ENCODE results near the gene SMCO1.

Gene SMCO1

DNA sequence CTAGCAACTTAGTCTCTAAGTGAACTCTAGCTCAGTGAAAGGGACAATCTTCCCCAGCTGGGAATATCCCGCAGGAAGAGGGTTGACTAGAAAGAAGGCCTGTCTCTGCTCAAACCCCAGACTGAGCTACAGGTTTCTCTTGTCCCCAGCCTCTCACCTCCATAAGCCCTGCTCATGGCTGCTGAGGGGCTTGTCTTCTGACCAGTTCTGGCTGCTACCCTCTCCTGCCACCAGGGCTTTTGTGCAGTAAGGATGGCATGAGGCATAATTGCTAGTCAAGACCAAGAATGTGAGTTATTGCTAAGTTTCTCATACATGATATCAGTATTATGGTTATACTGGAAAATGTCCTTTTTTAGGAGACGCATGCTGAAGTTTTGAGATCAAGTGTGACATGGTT lies 31.9 kb upstream of the SMCO1 start:
- Histone ChIP-seq H3K4me3 (no peak overlapping the region), H3K9ac (no peak overlapping the region), H3K4me2 (no peak overlapping the region), H3K27me3 (no peaks in the 10 kb centered on the region), H3K4me1 (0 out of 2 replicates have a peak, but pooled peaks cover 6% of the 10 kb centered on the region), H3K9me3 (peaks cover 46% of the 10 kb centered on the region), H4K20me1 (no peaks in the 10 kb centered on the region), H3K27ac (no peak overlapping the region), H3K36me3 (0 out of 2 replicates have a peak, but pooled peaks cover 7% of the 10 kb centered on the region)
- no peak for TF ChIP-seq Cebpa-rat (IDR thresholded peaks at IDR 0.05)

DNA sequence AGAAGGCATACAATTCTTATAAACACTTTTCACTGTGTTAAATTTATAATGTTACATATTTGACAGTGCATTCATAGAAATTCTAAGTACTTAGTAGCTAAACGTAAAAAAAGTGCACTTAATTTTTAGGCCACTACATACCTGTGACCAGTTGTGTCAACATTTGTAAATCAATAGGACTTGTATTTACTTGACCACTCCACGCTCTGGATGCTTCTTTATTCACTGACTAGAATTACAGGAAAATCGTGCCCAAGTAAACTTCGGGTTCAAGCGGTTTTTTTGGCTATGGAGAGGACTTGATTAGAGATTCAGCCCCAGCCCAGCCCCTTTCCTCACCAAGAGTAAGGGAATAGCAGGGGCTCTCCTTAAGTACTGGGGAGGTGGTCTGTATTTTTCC lies 31.4 kb upstream of the SMCO1 start:
- Histone ChIP-seq H4K20me1 (no peaks in the 10 kb centered on the region), H3K4me1 (0 out of 2 replicates have a peak, but pooled peaks cover 6% of the 10 kb centered on the region), H3K4me2 (no peak overlapping the region), H3K9ac (no peak overlapping the region), H3K36me3 (0 out of 2 replicates have a peak, but pooled peaks cover 7% of the 10 kb centered on the region), H3K27ac (no peak overlapping the region), H3K4me3 (no peak overlapping the region), H3K27me3 (no peaks in the 10 kb centered on the region), H3K9me3 (peaks cover 41% of the 10 kb centered on the region)
- no peak for TF ChIP-seq Cebpa-rat (IDR thresholded peaks at IDR 0.05)

DNA sequence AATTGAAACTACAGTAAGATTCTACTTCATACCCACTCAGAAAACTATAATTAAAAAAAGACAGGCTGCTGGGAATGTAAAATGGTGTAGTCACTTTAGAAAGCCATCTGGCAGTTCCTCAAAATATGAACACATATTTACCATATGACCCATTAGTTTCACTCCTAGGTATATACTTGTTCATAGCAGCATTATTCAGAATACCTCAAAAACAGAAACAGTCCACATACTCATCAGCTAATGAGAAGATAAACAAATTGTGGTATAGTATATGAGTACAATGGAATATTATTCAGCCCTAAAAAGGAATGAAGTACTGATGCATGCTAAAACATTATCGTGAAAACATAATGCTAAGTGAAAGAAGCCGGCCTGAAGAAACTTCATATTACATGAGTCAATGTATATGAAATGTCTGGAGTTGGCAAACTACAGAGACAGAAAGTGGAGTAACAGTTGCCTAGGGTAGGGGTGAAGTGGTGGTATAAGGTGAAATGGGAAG lies 29.4 kb upstream of the SMCO1 start:
- TF ChIP-seq Cebpa-rat (IDR thresholded peaks at IDR 0.05) = no peak
- Histone ChIP-seq H3K4me3 (no peak overlapping the region), H3K27me3 (no peaks in the 10 kb centered on the region)

DNA sequence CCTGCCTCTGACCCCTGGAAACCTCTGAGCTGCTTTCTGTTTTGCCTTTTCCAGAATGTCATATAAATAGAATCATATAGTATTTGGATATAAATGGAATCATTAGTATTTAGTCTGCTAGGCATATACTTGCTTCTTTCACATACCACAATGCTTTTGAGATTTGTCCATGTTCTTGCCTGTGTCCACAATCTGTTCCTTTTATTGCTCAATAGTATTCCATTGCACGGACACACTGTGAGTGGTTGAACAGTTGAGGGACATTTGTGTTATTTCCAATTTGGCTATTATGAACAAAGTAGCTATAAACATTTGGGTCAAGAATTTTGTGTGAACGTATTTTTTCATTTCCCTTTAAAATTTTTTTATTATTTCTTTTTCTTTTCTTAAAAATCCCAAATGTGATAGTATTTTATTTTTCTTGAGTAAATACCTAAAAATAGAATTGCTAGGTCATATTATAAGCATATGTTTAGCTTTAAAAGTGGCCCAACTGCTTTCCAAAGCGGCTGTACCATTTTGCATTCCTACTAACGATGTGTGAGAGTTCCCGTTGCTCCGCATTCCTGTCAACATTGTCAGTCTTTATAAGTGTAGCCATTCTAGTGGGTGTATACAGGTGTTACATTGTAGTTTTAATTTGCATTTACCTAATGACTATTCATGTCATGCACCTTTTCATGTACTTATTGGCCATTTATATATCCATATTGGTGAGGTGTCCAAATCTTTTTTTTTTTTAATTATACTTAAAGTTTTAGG lies 26.7 kb upstream of the SMCO1 start:
- no peak for TF ChIP-seq Cebpa-rat (IDR thresholded peaks at IDR 0.05)

More for the DNA sequence above, 29.4 kb upstream of the SMCO1 start:
- no peaks in the 10 kb centered on the region for H3K36me3 ChIP-seq
- 0 out of 2 replicates have a peak, but pooled peaks cover 6% of the 10 kb centered on the region for H3K4me1 ChIP-seq
- H4K20me1 ChIP-seq = no peaks in the 10 kb centered on the region
- H3K9me3 ChIP-seq = peaks cover 21% of the 10 kb centered on the region
- H3K27ac ChIP-seq = no peak overlapping the region
- no peak overlapping the region for H3K4me2 ChIP-seq
- no peak overlapping the region for H3K9ac ChIP-seq

DNA sequence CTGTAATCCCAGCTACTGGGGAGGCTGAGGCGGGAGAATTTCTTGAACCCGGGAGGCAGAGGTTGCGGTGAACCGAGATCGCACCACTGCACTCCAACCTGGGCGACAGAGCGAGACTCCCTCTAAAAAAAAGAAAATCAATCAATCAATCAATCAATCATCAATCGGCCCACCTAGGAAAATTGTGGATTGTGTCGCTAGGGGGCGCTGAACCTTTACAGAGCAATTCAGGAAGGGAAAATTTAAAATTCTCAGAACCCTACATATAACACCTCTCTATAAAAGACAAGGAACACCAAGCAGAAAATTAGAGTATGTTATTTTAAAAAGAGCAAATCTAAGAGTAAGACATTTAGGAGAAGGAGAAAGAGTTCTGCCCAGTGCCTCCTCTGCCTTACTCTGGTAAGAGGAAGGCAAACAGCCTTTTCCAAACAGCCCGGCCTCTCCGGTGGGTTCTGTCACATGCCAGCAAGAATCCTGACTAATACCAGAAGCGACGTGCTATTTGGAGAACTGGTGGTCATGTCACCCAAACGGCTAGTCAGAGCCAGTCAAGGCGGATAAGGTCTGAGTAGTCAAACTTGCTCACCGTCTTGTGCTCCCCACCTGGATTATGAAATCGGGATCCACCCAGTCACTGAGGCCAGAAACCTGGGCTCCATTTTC lies 22.3 kb upstream of the SMCO1 start:
- Histone ChIP-seq H3K4me2 (no peak overlapping the region), H4K20me1 (no peaks in the 10 kb centered on the region), H3K4me1 (no peaks in the 10 kb centered on the region), H3K4me3 (no peak overlapping the region), H3K36me3 (no peaks in the 10 kb centered on the region), H3K9ac (no peak overlapping the region), H3K27me3 (no peaks in the 10 kb centered on the region), H3K27ac (no peak overlapping the region), H3K9me3 (no peaks in the 10 kb centered on the region)
- no peak for TF ChIP-seq Cebpa-rat (IDR thresholded peaks at IDR 0.05)

More for the DNA sequence above, 26.7 kb upstream of the SMCO1 start:
- no peaks in the 10 kb centered on the region for H3K27me3 ChIP-seq
- no peaks in the 10 kb centered on the region for H3K4me1 ChIP-seq
- H3K4me3 ChIP-seq = no peak overlapping the region
- no peaks in the 10 kb centered on the region for H4K20me1 ChIP-seq
- H3K9me3 ChIP-seq = 0 out of 2 replicates have a peak, but pooled peaks cover 3% of the 10 kb centered on the region
- no peak overlapping the region for H3K9ac ChIP-seq
- no peaks in the 10 kb centered on the region for H3K36me3 ChIP-seq
- no peak overlapping the region for H3K4me2 ChIP-seq
- H3K27ac ChIP-seq = no peak overlapping the region

DNA sequence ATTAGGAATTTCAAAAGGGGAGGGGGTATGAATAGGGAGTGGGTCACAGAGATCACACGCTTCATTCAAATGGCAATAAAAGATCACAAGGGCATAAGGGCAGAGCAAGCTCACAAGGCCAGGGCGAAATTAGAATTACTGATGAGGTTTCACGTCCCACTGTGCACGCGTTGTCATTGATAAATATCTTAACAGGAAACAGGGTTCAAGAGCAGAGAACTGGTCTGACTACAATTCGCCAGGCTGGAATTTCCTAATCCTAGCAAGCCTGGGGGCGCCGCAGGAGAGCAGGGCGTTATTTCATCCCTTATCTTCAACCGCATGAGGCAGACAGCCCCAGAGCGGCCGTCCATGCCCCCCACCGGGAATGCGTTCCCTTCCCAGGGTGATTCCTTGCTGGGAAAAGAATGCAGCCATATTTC lies 18.1 kb upstream of the SMCO1 start:
- no peaks in the 10 kb centered on the region for H3K36me3 ChIP-seq
- H3K9me3 ChIP-seq = peaks cover 10% of the 10 kb centered on the region
- H3K27ac ChIP-seq = no peak overlapping the region
- H3K4me2 ChIP-seq = no peak overlapping the region
- H4K20me1 ChIP-seq = no peaks in the 10 kb centered on the region
- no peak overlapping the region for H3K4me3 ChIP-seq
- H3K4me1 ChIP-seq = no peaks in the 10 kb centered on the region
- no peak overlapping the region for H3K9ac ChIP-seq
- no peak for TF ChIP-seq Cebpa-rat (IDR thresholded peaks at IDR 0.05)
- H3K27me3 ChIP-seq = no peaks in the 10 kb centered on the region

DNA sequence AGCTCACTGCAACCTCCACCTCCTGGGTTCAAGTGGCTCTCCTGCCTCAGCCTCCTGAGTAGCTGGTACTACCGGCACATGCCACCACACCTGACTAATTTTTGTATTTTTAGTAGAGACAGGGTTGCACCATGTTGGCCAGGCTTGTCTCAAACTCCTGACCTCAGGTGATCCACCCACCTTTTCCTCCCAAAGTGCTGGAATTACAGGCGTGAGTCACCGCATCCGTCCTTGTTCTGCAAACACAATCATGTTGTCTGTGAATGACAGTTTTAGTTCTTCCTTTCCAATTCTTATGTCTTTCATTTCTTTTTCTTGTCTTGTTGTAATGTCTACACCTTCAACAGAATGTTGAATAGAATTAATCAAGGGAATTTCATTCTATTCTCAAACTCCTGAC lies 16.3 kb upstream of the SMCO1 start:
- Histone ChIP-seq H3K9me3 (peaks cover 10% of the 10 kb centered on the region), H3K36me3 (no peaks in the 10 kb centered on the region), H3K4me3 (no peak overlapping the region), H3K9ac (no peak overlapping the region), H3K4me2 (no peak overlapping the region), H3K27ac (no peak overlapping the region), H3K27me3 (no peaks in the 10 kb centered on the region), H3K4me1 (no peaks in the 10 kb centered on the region), H4K20me1 (no peaks in the 10 kb centered on the region)
- no peak for TF ChIP-seq Cebpa-rat (IDR thresholded peaks at IDR 0.05)

DNA sequence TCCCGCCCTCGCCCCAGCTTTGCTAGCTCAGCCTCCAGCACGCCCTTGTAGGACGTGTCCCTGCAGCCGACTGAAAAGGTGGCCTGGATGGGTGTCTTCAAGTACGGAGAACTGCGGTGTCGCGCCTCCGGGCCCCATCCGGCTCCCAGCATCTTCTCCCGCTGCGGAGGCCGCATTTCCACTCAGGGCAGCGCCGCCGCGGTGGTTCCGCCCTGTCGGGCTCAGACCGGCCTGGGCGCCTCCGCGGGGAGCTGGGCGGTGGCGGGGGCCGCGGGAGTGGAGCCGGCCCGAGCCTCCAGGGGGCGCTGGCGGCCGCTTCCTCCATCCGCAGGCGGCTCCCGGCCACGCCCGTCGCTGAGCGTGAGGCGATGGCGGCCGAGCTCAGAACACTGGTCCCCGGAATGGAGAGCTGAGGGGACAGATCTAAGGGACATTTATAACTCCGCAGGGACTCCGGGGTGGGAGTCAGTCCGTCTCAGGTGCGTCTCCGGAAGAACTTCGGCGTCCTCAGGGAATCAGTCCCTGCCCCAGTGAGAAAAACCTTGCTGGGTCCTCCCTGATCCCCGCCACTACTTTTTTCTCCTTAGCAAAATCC lies 13.6 kb upstream of the SMCO1 start:
- H3K9ac ChIP-seq = peak overlapping the region; percentile 52; the same call in 1 of the 2 replicates
- TF ChIP-seq Cebpa-rat (IDR thresholded peaks at IDR 0.05) = no peak
- peaks cover 10% of the 10 kb centered on the region for H3K9me3 ChIP-seq
- no peak overlapping the region for H3K27ac ChIP-seq
- H3K4me1 ChIP-seq = no peaks in the 10 kb centered on the region
- peak overlapping the region; percentile 61 for H3K4me3 ChIP-seq
- peak overlapping the region; percentile 59 for H3K4me2 ChIP-seq
- no peaks in the 10 kb centered on the region for H4K20me1 ChIP-seq
- H3K27me3 ChIP-seq = no peaks in the 10 kb centered on the region
- H3K36me3 ChIP-seq = no peaks in the 10 kb centered on the region

DNA sequence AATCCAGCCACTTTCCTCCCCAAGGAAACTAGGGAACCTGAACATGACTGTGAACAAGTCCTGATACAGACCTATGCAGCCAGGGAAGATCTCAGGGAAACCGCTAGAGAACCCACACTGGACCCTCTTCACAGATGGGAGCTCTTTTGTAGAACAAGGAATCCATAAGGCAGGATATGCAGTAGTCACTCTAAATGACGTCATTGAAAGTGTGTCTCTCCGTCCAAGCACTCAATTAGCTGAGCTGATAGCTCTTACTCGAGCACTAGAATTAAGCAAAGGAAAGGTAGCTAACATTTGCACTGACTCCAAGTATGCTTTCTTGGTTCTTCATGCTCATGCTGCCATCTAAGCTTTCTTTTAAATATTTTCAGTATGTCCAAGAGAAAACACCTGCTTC lies 10.0 kb upstream of the SMCO1 start:
- Histone ChIP-seq H3K4me3 (no peak overlapping the region), H3K36me3 (no peaks in the 10 kb centered on the region; the same call in 1 of the 2 replicates), H3K27ac (no peak overlapping the region), H3K4me2 (no peak overlapping the region), H3K4me1 (no peaks in the 10 kb centered on the region), H3K9me3 (peaks cover 44% of the 10 kb centered on the region), H3K9ac (no peak overlapping the region), H3K27me3 (no peaks in the 10 kb centered on the region), H4K20me1 (no peaks in the 10 kb centered on the region)
- TF ChIP-seq Cebpa-rat (IDR thresholded peaks at IDR 0.05) = no peak

DNA sequence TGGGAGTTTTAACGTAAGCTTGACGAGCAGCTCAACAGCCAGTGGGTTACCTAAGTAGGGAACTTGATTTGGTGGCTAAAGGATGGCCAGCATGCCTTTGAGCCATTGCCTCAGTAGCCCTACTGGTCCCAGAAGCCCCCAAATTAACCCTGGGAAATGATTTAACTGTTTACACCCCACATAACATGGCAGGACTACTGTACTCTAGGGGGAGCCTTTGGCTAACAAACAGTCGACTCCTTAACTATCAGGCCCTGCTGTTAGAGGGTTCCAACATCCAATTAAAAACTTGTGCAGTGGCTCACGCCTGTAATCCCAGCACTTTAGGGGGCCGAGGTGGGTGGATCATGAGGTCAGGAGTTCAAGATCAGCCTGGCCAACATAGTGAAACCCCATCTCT lies 9.4 kb upstream of the SMCO1 start:
- Histone ChIP-seq H3K27ac (no peak overlapping the region), H3K9me3 (peaks cover 50% of the 10 kb centered on the region), H3K27me3 (no peaks in the 10 kb centered on the region), H3K4me3 (no peak overlapping the region), H3K9ac (no peak overlapping the region), H3K36me3 (no peaks in the 10 kb centered on the region; the same call in 1 of the 2 replicates), H3K4me1 (no peaks in the 10 kb centered on the region), H3K4me2 (no peak overlapping the region), H4K20me1 (no peaks in the 10 kb centered on the region)
- no peak for TF ChIP-seq Cebpa-rat (IDR thresholded peaks at IDR 0.05)

All from BLaER1 (cell line).